ENCODE measurements around the gene EXOC4. TPM values are rescaled to one million over a fixed set of nuclear protein-coding genes. Genes with fewer than 3 reads are reported as not detected.

EXOC4 gene
- total and polyA plus RNA-seq, 9 donors: 26.8 to 80.5 (median 70.7) TPM

DNA sequence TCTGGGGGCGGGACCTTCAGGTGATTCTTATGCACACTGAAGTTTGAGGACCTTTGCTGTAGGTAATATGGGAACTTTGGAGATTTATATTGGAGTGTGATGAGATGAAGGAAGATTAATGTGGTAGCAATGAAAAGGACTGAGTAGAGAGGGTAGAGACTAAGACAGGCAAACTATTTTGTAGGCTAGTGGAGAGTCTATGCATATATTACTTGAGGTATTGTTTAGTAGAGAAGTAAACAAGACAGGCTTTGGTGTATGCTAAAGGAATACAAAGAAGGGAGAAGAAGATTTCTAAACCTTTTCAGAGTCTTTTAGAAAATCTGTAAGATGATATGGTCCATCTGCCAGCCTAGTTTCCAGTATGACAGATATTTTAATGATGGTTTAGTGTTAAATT, 129.1 kb downstream of the EXOC4 start:
- TF ChIP-seq CTCF (IDR thresholded peaks at IDR 0.05) (no peak), POLR2A (IDR thresholded peaks at IDR 0.05) (no peak), EP300 (IDR thresholded peaks at IDR 0.05) (no peak)
- Histone ChIP-seq H3K4me1 (ENCODE audit: insufficient read depth) (no peaks in the 10 kb centered on the region), H3K27ac (no peak overlapping the region), H3K36me3 (no peaks in the 10 kb centered on the region), H3K27me3 (no peaks in the 10 kb centered on the region), H3K9me3 (no peaks in the 10 kb centered on the region), H3K4me3 (no peak overlapping the region)
- DNase-seq: no peak
- 90 to 100% (median 95%) methylated on average over 1 of the region's 1 CpG for WGBS, 3 donors
- intact Hi-C loops (cut with DNase I): no loop called here

- Histone ChIP-seq H3K36me3 (no peaks in the 10 kb centered on the region), H3K9me3 (no peaks in the 10 kb centered on the region), H3K4me1 (ENCODE audit: insufficient read depth) (peaks cover 2% of the 10 kb centered on the region), H3K4me3 (no peak overlapping the region), H3K27ac (no peak overlapping the region), H3K27me3 (no peaks in the 10 kb centered on the region)
- TF ChIP-seq CTCF (IDR thresholded peaks at IDR 0.05) (no peak), POLR2A (IDR thresholded peaks at IDR 0.05) (no peak), EP300 (IDR thresholded peaks at IDR 0.05) (no peak)
- DNase-seq: no peak
- intact Hi-C loops (cut with DNase I): no loop called here
- WGBS, 3 donors: 69 to 71% (median 70%) methylated on average over 6 of the region's 6 CpGs
Measured at GRCh38 chr7:133382775-133383559, 130.1 kb downstream of the EXOC4 start.

GRCh38 chr7:133386205-133386604, 133.3 kb downstream of the EXOC4 start:
- no peak overlapping the region for H3K4me3 ChIP-seq
- H3K4me1 ChIP-seq (ENCODE audit: insufficient read depth): peaks cover 2% of the 10 kb centered on the region
- H3K27ac ChIP-seq: no peak overlapping the region
- H3K27me3 ChIP-seq: no peaks in the 10 kb centered on the region
- TF ChIP-seq CTCF (IDR thresholded peaks at IDR 0.05): no peak
- TF ChIP-seq POLR2A (IDR thresholded peaks at IDR 0.05): no peak
- TF ChIP-seq EP300 (IDR thresholded peaks at IDR 0.05): no peak
- no peaks in the 10 kb centered on the region for H3K9me3 ChIP-seq
- 95 to 98% (median 96%) methylated on average over 2 of the region's 2 CpGs for WGBS, 3 donors
- no peak for DNase-seq
- H3K36me3 ChIP-seq: no peaks in the 10 kb centered on the region
- intact Hi-C loops (cut with DNase I): no loop called here

GRCh38 chr7:133389727-133390126, 136.8 kb downstream of the EXOC4 start:
- TF ChIP-seq CTCF (IDR thresholded peaks at IDR 0.05) (no peak), POLR2A (IDR thresholded peaks at IDR 0.05) (no peak), EP300 (IDR thresholded peaks at IDR 0.05) (no peak)
- no peaks in the 10 kb centered on the region for H3K27me3 ChIP-seq
- H3K9me3 ChIP-seq: no peaks in the 10 kb centered on the region
- DNase-seq: no peak
- H3K4me1 ChIP-seq (ENCODE audit: insufficient read depth): peaks cover 2% of the 10 kb centered on the region
- H3K27ac ChIP-seq: no peak overlapping the region
- intact Hi-C loops (cut with DNase I): no loop called here
- no peak overlapping the region for H3K4me3 ChIP-seq
- WGBS, 3 donors: 90 to 96% (median 96%) methylated on average over 4 of the region's 4 CpGs
- no peaks in the 10 kb centered on the region for H3K36me3 ChIP-seq

Data from ovary (tissue), 9 donors.